ENCODE measurements around the gene TM9SF2.
A peak's percentile ranks its signal among the peaks of the same experiment; 100 is the strongest.

Gene TM9SF2

DNA sequence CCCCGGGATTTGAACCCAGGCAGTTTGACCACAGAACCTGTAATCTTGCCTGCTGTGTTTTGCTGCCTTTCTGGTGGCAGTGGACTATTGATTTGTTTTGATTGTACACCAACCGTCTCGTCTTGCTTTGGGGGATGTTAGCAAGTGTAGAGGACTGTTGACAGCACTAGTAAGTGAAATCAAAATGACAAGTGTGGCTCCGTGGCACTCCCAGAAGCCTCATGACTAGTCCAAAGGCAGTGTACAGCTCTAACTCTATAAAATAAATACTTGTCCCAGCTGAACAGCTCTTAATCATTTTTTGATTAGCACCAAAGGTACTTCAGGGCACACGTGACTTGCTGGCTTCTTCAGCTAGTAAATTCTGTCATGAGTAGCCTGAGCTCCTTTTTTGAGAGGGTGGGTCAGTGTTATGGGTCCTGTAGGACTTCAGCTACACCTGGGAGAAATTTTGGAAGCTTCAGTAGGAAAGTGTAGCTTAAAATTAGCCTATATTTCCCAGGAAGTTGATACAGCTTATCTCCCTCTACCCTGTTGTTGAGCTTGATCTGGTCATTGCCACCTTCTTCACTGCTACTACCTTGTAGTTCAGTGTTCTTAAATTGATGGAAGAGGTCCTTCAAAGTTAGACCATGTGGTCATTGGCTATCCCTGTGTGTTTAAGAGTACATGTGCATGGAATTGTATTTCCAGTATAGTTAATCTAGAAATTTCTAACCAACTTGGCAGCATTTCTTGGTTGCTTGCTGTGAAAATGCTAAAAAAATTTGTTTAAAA lies 15.1 kb downstream of the TM9SF2 start:
- TF ChIP-seq, protein P1, sequence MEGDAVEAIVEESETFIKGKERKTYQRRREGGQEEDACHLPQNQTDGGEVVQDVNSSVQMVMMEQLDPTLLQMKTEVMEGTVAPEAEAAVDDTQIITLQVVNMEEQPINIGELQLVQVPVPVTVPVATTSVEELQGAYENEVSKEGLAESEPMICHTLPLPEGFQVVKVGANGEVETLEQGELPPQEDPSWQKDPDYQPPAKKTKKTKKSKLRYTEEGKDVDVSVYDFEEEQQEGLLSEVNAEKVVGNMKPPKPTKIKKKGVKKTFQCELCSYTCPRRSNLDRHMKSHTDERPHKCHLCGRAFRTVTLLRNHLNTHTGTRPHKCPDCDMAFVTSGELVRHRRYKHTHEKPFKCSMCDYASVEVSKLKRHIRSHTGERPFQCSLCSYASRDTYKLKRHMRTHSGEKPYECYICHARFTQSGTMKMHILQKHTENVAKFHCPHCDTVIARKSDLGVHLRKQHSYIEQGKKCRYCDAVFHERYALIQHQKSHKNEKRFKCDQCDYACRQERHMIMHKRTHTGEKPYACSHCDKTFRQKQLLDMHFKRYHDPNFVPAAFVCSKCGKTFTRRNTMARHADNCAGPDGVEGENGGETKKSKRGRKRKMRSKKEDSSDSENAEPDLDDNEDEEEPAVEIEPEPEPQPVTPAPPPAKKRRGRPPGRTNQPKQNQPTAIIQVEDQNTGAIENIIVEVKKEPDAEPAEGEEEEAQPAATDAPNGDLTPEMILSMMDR (IDR thresholded peaks at IDR 0.05; ENCODE audit: low read depth, low read length): no peak
- no peak for DNase-seq (ENCODE audit: low read depth in 2 of 2)
- H3K4me3 ChIP-seq (replicated peaks in 1 of 2; ENCODE audit: low read depth in 2 of 2, low read length in 2 of 2): no peak overlapping the region

DNA sequence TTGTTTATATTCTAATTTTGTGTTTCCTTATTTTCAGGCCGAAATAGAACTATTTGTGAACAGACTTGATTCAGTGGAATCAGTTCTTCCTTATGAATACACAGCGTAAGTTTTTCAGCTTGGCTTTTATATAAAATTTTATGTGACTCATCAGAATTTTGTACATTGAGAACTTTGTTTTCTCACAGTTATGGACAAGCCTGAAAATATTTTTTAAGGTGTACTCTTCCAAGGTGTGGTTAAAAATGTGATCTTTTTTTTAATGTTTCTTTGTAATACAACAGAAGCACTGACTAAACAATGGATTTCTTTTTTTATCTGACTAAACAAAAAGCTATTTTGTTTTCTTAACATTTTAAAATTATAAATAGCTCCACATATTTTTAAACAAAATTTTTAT lies 16.3 kb downstream of the TM9SF2 start:
- TF ChIP-seq, protein P1 (IDR thresholded peaks at IDR 0.05; ENCODE audit: low read depth, low read length): no peak

DNA sequence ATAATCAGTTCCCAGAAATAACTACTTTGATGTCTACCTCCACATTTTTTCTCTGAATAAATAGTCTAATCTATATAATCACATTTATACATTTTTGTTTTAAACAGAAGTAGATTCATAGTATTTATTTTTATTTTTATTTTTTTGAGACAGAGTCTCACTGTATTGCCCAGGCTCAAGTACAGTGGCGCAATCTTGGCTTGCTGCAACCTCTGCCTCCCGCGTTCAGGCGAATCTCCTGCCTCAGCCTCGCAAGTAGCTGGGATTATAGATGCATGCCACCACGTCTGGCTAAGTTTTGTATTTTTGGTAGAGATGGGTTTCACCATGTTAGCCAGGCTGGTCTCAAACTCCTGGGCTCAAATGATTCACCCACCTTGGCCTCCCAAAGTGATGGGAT lies 16.7 kb downstream of the TM9SF2 start:
- TF ChIP-seq, protein P1 (IDR thresholded peaks at IDR 0.05; ENCODE audit: low read depth, low read length): no peak
- DNase-seq (ENCODE audit: low read depth in 2 of 2): no peak
- no peak overlapping the region for H3K4me3 ChIP-seq (replicated peaks in 1 of 2; ENCODE audit: low read depth in 2 of 2, low read length in 2 of 2)

More for the DNA sequence above, 16.3 kb downstream of the TM9SF2 start:
- DNase-seq (ENCODE audit: low read depth in 2 of 2): no peak
- H3K4me3 ChIP-seq (replicated peaks in 1 of 2; ENCODE audit: low read depth in 2 of 2, low read length in 2 of 2): no peak overlapping the region

DNA sequence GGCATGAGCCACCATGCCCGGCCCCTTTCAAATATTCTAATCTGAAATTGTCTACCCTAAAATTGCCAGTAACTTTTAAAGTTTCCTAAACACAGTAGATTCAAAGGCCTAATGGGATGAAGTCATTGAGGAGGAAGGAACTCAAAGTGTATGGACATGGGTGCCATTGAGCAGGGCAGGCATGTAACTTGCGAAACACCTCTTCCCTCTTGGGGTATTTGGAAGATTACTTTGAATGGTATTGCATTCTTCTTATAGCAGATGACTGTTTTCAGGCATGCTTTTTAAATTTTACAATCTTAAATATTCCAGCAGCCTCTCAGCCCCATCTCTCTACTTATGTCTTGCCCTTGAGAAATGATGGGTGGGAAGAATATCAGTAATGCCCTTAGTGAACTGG lies 21.0 kb downstream of the TM9SF2 start:
- no peak overlapping the region for H3K4me3 ChIP-seq (replicated peaks in 1 of 2; ENCODE audit: low read depth in 2 of 2, low read length in 2 of 2)
- DNase-seq (ENCODE audit: low read depth in 2 of 2): peak; percentile 51 to 54
- TF ChIP-seq, protein P1 (IDR thresholded peaks at IDR 0.05; ENCODE audit: low read depth, low read length): no peak

DNA sequence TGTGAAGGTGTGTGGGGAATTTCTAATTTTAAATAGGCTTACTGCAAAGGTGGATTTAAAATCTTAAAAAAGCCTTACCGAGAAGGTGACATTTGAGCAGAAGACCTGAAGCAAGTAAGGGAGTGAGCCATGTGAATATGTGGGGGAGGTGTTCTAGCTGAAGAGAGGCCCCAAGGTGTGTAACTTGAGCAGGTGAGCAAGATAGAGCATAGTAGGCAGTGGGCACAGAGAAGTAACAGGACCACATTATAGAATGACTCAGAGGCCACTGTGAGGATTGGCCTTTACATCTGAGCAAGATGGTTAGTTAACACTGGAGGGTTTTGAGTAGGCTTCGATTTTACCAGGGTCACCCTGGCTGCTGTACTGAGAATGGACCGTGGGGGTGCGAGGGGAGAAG lies 22.6 kb downstream of the TM9SF2 start:
- DNase-seq (ENCODE audit: low read depth in 2 of 2): no peak
- no peak overlapping the region for H3K4me3 ChIP-seq (replicated peaks in 1 of 2; ENCODE audit: low read depth in 2 of 2, low read length in 2 of 2)
- TF ChIP-seq, protein P1 (IDR thresholded peaks at IDR 0.05; ENCODE audit: low read depth, low read length): no peak

DNA sequence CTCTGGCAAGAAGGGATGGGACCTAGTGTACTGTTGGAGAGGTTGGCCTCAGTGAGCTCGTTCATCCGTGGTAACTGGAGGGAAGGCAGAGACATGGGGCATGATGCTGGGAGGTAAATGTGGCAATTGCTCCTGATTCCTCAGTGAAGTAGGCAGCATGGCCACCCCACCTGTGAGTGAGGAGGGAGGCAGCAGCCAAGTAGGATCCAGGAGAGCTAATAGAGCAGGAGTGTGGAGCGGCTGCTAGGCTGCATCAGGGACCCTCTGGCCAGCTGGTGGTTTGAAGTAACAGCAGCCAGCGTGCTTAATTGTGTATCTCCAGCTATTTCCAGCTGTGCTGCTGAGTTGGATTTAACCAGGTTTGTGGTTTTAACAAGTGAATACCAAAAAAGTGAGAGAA lies 24.7 kb downstream of the TM9SF2 start:
- H3K4me3 ChIP-seq (replicated peaks in 1 of 2; ENCODE audit: low read depth in 2 of 2, low read length in 2 of 2): no peak overlapping the region
- TF ChIP-seq, protein P1 (IDR thresholded peaks at IDR 0.05; ENCODE audit: low read depth, low read length): no peak

DNA sequence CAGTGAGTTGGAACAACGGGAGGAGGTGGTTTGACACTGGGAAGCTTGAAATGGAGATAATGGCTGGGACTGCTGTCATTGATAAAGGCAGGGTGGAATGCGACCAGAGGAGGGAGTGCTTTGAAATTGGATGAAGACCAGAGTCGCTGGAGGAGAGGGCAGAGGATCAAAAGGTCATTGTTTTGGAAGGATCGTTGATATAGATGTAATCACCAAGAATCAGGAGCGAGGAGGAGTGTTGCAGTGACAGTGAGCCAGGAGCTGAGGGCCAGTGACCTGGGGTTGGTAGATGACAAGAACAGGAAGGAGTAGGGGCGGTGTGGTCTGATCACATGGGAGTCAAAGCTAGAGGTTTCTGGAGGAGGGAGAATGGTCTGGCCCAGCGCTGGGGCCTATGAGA lies 25.3 kb downstream of the TM9SF2 start:
- H3K4me3 ChIP-seq (replicated peaks in 1 of 2; ENCODE audit: low read depth in 2 of 2, low read length in 2 of 2): no peak overlapping the region
- no peak for DNase-seq (ENCODE audit: low read depth in 2 of 2)
- TF ChIP-seq, protein P1 (IDR thresholded peaks at IDR 0.05; ENCODE audit: low read depth, low read length): no peak

More for the DNA sequence above, 24.7 kb downstream of the TM9SF2 start:
- no peak for DNase-seq (ENCODE audit: low read depth in 2 of 2)

Data from cardiac fibroblast (primary cell).